ENCODE results near the gene ZBTB16. TPM values are rescaled to one million over a fixed set of nuclear protein-coding genes. Genes with fewer than 3 reads are reported as not detected.
A peak's percentile ranks its signal among the peaks of the same experiment; 100 is the strongest.

Gene ZBTB16
- total RNA-seq, 3 donors from 2014 or later (not counting 1 experiment from before 2014, with no cell fraction given), result 104 to 224 (median 156) TPM

DNA sequence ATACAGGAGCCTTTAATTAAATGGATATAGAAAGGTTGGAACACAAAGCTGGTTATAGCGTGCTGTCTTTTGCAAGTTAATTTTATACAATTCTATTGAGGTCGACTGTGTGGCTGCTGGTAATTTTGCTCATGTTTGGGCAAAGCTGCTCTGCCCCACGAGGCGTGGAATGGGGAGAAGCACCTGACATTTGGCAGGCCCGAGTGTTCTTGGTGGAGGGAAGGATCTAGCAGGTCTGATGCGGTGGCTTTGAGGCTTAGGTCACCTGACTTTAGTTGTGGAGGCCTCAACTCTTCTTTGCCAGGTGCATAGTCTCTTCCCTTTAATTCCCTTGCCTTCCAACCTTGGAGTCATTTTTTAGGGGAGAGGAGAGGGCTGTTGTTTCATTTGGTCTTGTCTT, 97.3 kb downstream of the ZBTB16 start:
- intact Hi-C loops (cut with micrococcal nuclease), result no loop called here
- Histone ChIP-seq H3K4me3 (ENCODE audit: low read length) (no peak overlapping the region), H3K9me3 (ENCODE audit: control insufficient read depth, insufficient read depth, low read length) (no peaks in the 10 kb centered on the region), H3K27ac (ENCODE audit: low read length) (no peak overlapping the region), H3K4me1 (ENCODE audit: control insufficient read depth, insufficient read depth, low read length) (peaks cover 87% of the 10 kb centered on the region), H3K27me3 (ENCODE audit: control insufficient read depth, insufficient read depth, low read length) (no peaks in the 10 kb centered on the region), H3K36me3 (ENCODE audit: control insufficient read depth, insufficient read depth, low read length) (peaks cover 9% of the 10 kb centered on the region)
- Mint-ChIP-seq H3K27ac (peak overlapping the region in 1 of 2 donors; percentile 85), H3K27me3 (ENCODE audit: low read depth in 2 of 2) (no peaks in the 10 kb centered on the region), H3K36me3 (no peaks in the 10 kb centered on the region), H3K4me1 (peaks cover 94 to 99% of the 10 kb centered on the region in 2 donors), H3K4me3 (no peak overlapping the region), H3K9me3 (no peaks in the 10 kb centered on the region)
- TF ChIP-seq, protein P1, sequence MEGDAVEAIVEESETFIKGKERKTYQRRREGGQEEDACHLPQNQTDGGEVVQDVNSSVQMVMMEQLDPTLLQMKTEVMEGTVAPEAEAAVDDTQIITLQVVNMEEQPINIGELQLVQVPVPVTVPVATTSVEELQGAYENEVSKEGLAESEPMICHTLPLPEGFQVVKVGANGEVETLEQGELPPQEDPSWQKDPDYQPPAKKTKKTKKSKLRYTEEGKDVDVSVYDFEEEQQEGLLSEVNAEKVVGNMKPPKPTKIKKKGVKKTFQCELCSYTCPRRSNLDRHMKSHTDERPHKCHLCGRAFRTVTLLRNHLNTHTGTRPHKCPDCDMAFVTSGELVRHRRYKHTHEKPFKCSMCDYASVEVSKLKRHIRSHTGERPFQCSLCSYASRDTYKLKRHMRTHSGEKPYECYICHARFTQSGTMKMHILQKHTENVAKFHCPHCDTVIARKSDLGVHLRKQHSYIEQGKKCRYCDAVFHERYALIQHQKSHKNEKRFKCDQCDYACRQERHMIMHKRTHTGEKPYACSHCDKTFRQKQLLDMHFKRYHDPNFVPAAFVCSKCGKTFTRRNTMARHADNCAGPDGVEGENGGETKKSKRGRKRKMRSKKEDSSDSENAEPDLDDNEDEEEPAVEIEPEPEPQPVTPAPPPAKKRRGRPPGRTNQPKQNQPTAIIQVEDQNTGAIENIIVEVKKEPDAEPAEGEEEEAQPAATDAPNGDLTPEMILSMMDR (IDR thresholded peaks at IDR 0.05), result no peak
- peak in 1 of 2 donors; percentile 4 for DNase-seq
- ATAC-seq, result no peak
- 61% methylated on average over 6 of the region's 6 CpGs for WGBS (ENCODE audit: insufficient coverage)

DNA sequence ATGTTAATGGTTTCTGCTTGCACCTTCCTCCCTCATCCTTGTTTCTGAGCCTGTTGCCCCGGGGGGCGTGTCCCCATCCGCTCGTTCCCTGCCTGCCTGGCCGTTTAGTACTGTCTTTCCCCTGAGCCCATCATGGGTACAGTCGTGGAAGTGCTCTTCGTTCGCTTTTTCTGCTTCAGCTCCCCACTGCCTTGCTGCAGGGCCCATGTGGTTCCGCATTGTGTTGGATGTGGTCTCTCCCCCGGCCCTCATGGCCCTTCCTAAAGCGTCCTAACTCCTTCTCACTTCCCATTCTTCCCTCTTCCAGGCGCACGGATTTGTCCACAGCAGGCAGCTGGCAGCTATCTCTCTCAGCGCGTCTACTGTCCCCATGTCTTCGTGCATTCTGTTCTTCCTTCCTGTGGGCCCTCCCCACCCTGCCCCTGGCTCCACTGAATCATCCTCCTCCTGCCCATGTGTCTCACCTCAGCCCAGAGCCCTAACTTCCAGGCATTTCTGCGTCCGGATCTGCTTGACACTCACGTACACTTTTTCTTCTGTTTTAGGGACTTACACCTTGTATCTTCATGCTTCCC, 98.1 kb downstream of the ZBTB16 start:
- no peaks in the 10 kb centered on the region for H3K9me3 Mint-ChIP-seq
- H3K27me3 Mint-ChIP-seq (ENCODE audit: low read depth in 2 of 2), result no peaks in the 10 kb centered on the region
- no peaks in the 10 kb centered on the region for H3K36me3 Mint-ChIP-seq
- Histone ChIP-seq H3K36me3 (ENCODE audit: control insufficient read depth, insufficient read depth, low read length) (peaks cover 9% of the 10 kb centered on the region), H3K4me1 (ENCODE audit: control insufficient read depth, insufficient read depth, low read length) (peaks cover 90% of the 10 kb centered on the region), H3K27ac (ENCODE audit: low read length) (no peak overlapping the region), H3K27me3 (ENCODE audit: control insufficient read depth, insufficient read depth, low read length) (no peaks in the 10 kb centered on the region), H3K4me3 (ENCODE audit: low read length) (no peak overlapping the region), H3K9me3 (ENCODE audit: control insufficient read depth, insufficient read depth, low read length) (no peaks in the 10 kb centered on the region)
- ATAC-seq (no peak), DNase-seq (peak in 1 of 2 donors; percentile 6)
- H3K27ac Mint-ChIP-seq, result peak overlapping the region; percentile 85 to 92
- intact Hi-C loops (cut with micrococcal nuclease), result loop anchor here (2.0 kb wide), 1 partner anchor 27 kb away; no protein-coding TSS in a partner anchor
- H3K4me3 Mint-ChIP-seq, result peak overlapping the region; percentile 6
- WGBS (ENCODE audit: insufficient coverage), result 78% methylated on average over 19 of the region's 19 CpGs
- TF ChIP-seq, protein P1 (IDR thresholded peaks at IDR 0.05), result no peak
- peaks cover 93 to 99% of the 10 kb centered on the region in 2 donors for H3K4me1 Mint-ChIP-seq

DNA sequence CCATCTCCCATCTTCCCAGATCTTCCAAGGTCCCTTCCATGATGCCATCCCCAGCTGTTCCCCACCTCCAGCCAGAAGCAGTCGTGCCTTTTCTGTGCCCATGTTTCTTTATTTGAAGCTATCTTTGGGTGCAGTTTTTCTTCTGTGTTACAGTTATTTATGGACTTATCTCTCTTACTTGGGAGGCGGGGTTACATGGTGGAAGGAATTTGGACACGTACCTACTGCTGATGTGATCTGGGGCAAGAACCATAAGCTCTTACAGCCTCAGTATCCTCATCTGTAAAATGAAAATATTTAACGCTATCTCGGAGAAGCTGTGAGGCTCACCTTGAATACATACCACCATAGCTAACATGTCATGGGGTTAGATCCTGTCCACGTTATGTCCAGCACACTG, 98.9 kb downstream of the ZBTB16 start:
- Mint-ChIP-seq H3K9me3 (no peaks in the 10 kb centered on the region), H3K27ac (peak overlapping the region; percentile 85 to 92), H3K4me1 (peaks cover 93 to 99% of the 10 kb centered on the region in 2 donors), H3K4me3 (peak overlapping the region; percentile 45), H3K27me3 (ENCODE audit: low read depth in 2 of 2) (no peaks in the 10 kb centered on the region), H3K36me3 (no peaks in the 10 kb centered on the region)
- Histone ChIP-seq H3K4me3 (ENCODE audit: low read length) (no peak overlapping the region), H3K27me3 (ENCODE audit: control insufficient read depth, insufficient read depth, low read length) (no peaks in the 10 kb centered on the region), H3K36me3 (ENCODE audit: control insufficient read depth, insufficient read depth, low read length) (peaks cover 9% of the 10 kb centered on the region), H3K9me3 (ENCODE audit: control insufficient read depth, insufficient read depth, low read length) (no peaks in the 10 kb centered on the region), H3K27ac (ENCODE audit: low read length) (no peak overlapping the region), H3K4me1 (ENCODE audit: control insufficient read depth, insufficient read depth, low read length) (peaks cover 89% of the 10 kb centered on the region)
- intact Hi-C loops (cut with micrococcal nuclease), result loop anchor here (2.0 kb wide), 1 partner anchor 28 kb away; no protein-coding TSS in a partner anchor
- DNase-seq (peak in 1 of 2 donors; percentile 11), ATAC-seq (no peak)
- 91% methylated on average over 3 of the region's 6 CpGs for WGBS (ENCODE audit: insufficient coverage)
- TF ChIP-seq, protein P1 (IDR thresholded peaks at IDR 0.05), result no peak

Measured in natural killer cell (primary cell).